ENCODE results near the gene ELF1. TPM values are rescaled to one million over a fixed set of nuclear protein-coding genes. Genes with fewer than 3 reads are reported as not detected.

ELF1 gene
- total and polyA plus RNA-seq, 2 of the 4 experiments (the other 2 are of a cell fraction) = 25.4 to 27.6 TPM

- H3K27ac ChIP-seq (ENCODE audit: insufficient read depth, low read length) = no peak overlapping the region
- no peak overlapping the region for H4K8ac ChIP-seq (ENCODE audit: low read depth in 2 of 2, low read length in 2 of 2)
- intact Hi-C loops (cut with micrococcal nuclease) (no loop called here), dilution Hi-C loops (cut with HindIII; ENCODE audit: low sequenced_read_pairs, unreplicated experiment) (no loop called here), in situ Hi-C loops (cut with MboI; ENCODE audit: low sequenced_read_pairs) (no loop called here)
- no TSS peak for BruUV-seq (replicated peaks)
- H2AK5ac ChIP-seq (ENCODE audit: low read depth, low read length) = no peak overlapping the region
- H3K4me2 ChIP-seq (ENCODE audit: low read depth, low read length) = no peak overlapping the region
- H3K27me3 ChIP-seq (ENCODE audit: control insufficient read depth, insufficient read depth, low read length) = no peaks in the 10 kb centered on the region
- H2AFZ ChIP-seq (replicated peaks; ENCODE audit: low read length, poor library complexity) = no peak overlapping the region
- TF ChIP-seq SMC3 (IDR thresholded peaks at IDR 0.05; ENCODE audit: low read depth, low read length) (no peak), MAFK (IDR thresholded peaks at IDR 0.05; ENCODE audit: low read depth, low read length) (no peak), CTCF (conservative IDR thresholded peaks at IDR 0.05; ENCODE audit: low read depth, low read length) (no peak), RCOR1 (IDR thresholded peaks at IDR 0.05; ENCODE audit: insufficient replicate concordance, low read length) (no peak), CHD1 (IDR thresholded peaks at IDR 0.05; ENCODE audit: low read depth, low read length) (no peak), RAD21 (IDR thresholded peaks at IDR 0.05; ENCODE audit: low read length) (no peak), RFX5 (IDR thresholded peaks at IDR 0.05; ENCODE audit: low read depth, low read length) (no peak), MAZ (IDR thresholded peaks at IDR 0.05; ENCODE audit: borderline replicate concordance, low read depth, low read length) (no peak), MXI1 (IDR thresholded peaks at IDR 0.05; ENCODE audit: borderline replicate concordance, low read depth, low read length) (no peak), POLR2A (IDR thresholded peaks at IDR 0.05; ENCODE audit: low read depth, low read length) (no peak), CEBPB (IDR thresholded peaks at IDR 0.05; ENCODE audit: low read depth, low read length) (no peak), FOS (IDR thresholded peaks at IDR 0.05; ENCODE audit: low read depth, low read length) (no peak), BHLHE40 (IDR thresholded peaks at IDR 0.05; ENCODE audit: low read depth, low read length) (no peak), NFE2L2 (IDR thresholded peaks at IDR 0.05; ENCODE audit: low read depth, low read length) (no peak)
- TF ChIP-seq, protein P1, sequence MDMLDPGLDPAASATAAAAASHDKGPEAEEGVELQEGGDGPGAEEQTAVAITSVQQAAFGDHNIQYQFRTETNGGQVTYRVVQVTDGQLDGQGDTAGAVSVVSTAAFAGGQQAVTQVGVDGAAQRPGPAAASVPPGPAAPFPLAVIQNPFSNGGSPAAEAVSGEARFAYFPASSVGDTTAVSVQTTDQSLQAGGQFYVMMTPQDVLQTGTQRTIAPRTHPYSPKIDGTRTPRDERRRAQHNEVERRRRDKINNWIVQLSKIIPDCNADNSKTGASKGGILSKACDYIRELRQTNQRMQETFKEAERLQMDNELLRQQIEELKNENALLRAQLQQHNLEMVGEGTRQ (IDR thresholded peaks at IDR 0.05; ENCODE audit: low read depth, low read length) = no peak
- no peak overlapping the region for H3K14ac ChIP-seq (replicated peaks; ENCODE audit: low read depth, low read length)
- no peak for ATAC-seq (ENCODE audit: low read depth)
- peaks cover 17 to 48% of the 10 kb centered on the region in 2 experiments for H3K79me1 ChIP-seq (ENCODE audit: low read depth in 1 of 2, low read length in 2 of 2)
- H2AK9ac ChIP-seq (replicated peaks; ENCODE audit: low read depth, low read length, poor library complexity) = no peak overlapping the region
- POLR2A ChIA-PET (ENCODE audit: unreplicated experiment) = no interaction called here
- WGBS, 2 experiments (ENCODE audit: extremely low coverage in 2 of 2, insufficient read length in 1 of 2) = no CpG with 5 or more reads among the region's 3 CpGs
- no peak overlapping the region for H2BK5ac ChIP-seq (ENCODE audit: low read depth, low read length, poor library complexity, severe bottlenecking)
- H3K23ac ChIP-seq (ENCODE audit: low read depth, low read length) = no peak overlapping the region
- H3K4me1 ChIP-seq (ENCODE audit: control insufficient read depth, insufficient read depth, low read length) = 0 out of 2 replicates have a peak, but pooled peaks cover 1% of the 10 kb centered on the region
- H3K18ac ChIP-seq (ENCODE audit: low read depth, low read length) = no peak overlapping the region
- H4K5ac ChIP-seq (ENCODE audit: low read depth, low read length) = no peak overlapping the region
- H2BK15ac ChIP-seq (ENCODE audit: low read depth, low read length) = no peak overlapping the region
- peaks cover 10% of the 10 kb centered on the region for H3K36me3 ChIP-seq (ENCODE audit: control insufficient read depth, insufficient read depth, low read length)
- CTCF ChIA-PET = no interaction called here
- H3K4ac ChIP-seq (ENCODE audit: low read depth, low read length) = no peak overlapping the region
- no peak overlapping the region for H2BK20ac ChIP-seq (ENCODE audit: low read depth, low read length)
- no peak overlapping the region for H4K91ac ChIP-seq (ENCODE audit: insufficient read depth, low read depth, low read length)
- no peak overlapping the region for H3K9ac ChIP-seq (ENCODE audit: low read depth, low read length)
- H2BK120ac ChIP-seq (ENCODE audit: low read depth, low read length) = no peak overlapping the region
- H4K20me1 ChIP-seq (ENCODE audit: insufficient read depth, low read length) = peaks cover 16% of the 10 kb centered on the region; the same call in 1 of the 2 replicates
- peaks cover 7% of the 10 kb centered on the region for H3K9me1 ChIP-seq (ENCODE audit: insufficient read depth, low read length)
- no peaks in the 10 kb centered on the region for H3K9me3 ChIP-seq (ENCODE audit: control insufficient read depth, insufficient read depth, low read length)
- H3K56ac ChIP-seq (ENCODE audit: extremely low read depth, insufficient read depth, low read length) = no peak overlapping the region
- no peak overlapping the region for H3K4me3 ChIP-seq (ENCODE audit: insufficient read depth, low read depth, low read length)
- DNase-seq = no peak
Measured at GRCh38 chr13:40961214-40961613, 57.9 kb downstream of the ELF1 start.
